Natural killer cell (primary cell): ENCODE data around the gene DPP9. TPM values are rescaled to one million over a fixed set of nuclear protein-coding genes. Genes with fewer than 3 reads are reported as not detected.

Experiments
- ATAC-seq, 3 donors: fragments of 150-1000 bp in 2 of 3; fragments of 200-7000 bp in 1 of 3; cut with Tn5 transposase; 1 replicate in 1 of 3; 2 replicates in 2 of 3; pipeline ENCODE4 v1.10.0; 2021; ENCODE audit warnings: mild to moderate bottlenecking in 2 of 3, moderate library complexity in 2 of 3
- DNase-seq, 2 donors: peaks; one replicate each; pipeline versions ENCODE4 v3.0.0 to v3.0.0-alpha.2; 2013 to 2021; ENCODE audit warnings: mixed read lengths in 1 of 2
- H3K27ac ChIP-seq: one replicate; pipeline ENCODE4 v1.5.1; 2013; ENCODE audit warnings: mild to moderate bottlenecking, low read length
- H3K27me3 ChIP-seq: one replicate; pipeline ENCODE4 v1.6.1; 2013; ENCODE audit warnings: low read length; ENCODE audit not compliant: control insufficient read depth, insufficient read depth
- H3K36me3 ChIP-seq: one replicate; pipeline ENCODE4 v1.6.1; 2013; ENCODE audit warnings: low read length; ENCODE audit not compliant: control insufficient read depth, insufficient read depth
- H3K4me1 ChIP-seq: one replicate; pipeline ENCODE4 v1.6.1; 2013; ENCODE audit warnings: low read length; ENCODE audit not compliant: control insufficient read depth, insufficient read depth
- H3K4me3 ChIP-seq: one replicate; pipeline ENCODE4 v1.5.1; 2013; ENCODE audit warnings: low read length
- H3K9me3 ChIP-seq: one replicate; pipeline ENCODE4 v1.6.1; 2013; ENCODE audit warnings: low read length; ENCODE audit not compliant: control insufficient read depth, insufficient read depth
- H3K27ac Mint-ChIP-seq, 2 donors: one replicate each; pipeline ENCODE4 v1.8.0; 2022; ENCODE audit warnings: mild to moderate bottlenecking in 2 of 2, mixed read lengths in 2 of 2, moderate library complexity in 1 of 2
- H3K27me3 Mint-ChIP-seq, 2 donors: one replicate each; pipeline ENCODE4 v1.8.0; 2022; ENCODE audit warnings: low read depth in 2 of 2, mixed read lengths in 2 of 2
- H3K36me3 Mint-ChIP-seq: one replicate; pipeline ENCODE4 v1.8.0; 2022; ENCODE audit warnings: mixed read lengths
- H3K4me1 Mint-ChIP-seq, 2 donors: one replicate each; pipeline ENCODE4 v1.8.0; 2022; ENCODE audit warnings: mixed read lengths in 2 of 2
- H3K4me3 Mint-ChIP-seq: one replicate; pipeline ENCODE4 v1.8.0; 2022; ENCODE audit warnings: mild to moderate bottlenecking, moderate library complexity, mixed read lengths
- H3K9me3 Mint-ChIP-seq, 2 donors: one replicate each; pipeline ENCODE4 v1.8.0; 2022; ENCODE audit warnings: mixed read lengths in 2 of 2
- WGBS: methylation state at CpG from one replicate; pipeline ENCODE4 v1.1.7; 2013; ENCODE audit warnings: missing lambda C conversion rate; ENCODE audit not compliant: insufficient coverage; 5-methylcytosine and 5-hydroxymethylcytosine counted together
- intact Hi-C: fragments of 100-400 bp; cut with micrococcal nuclease; formaldehyde crosslinking; loops from one replicate; pipeline ENCODE4 v1.14.2; 2022
- total RNA-seq, 4 donors: library from RNA; stranded (reverse); fragments of 120-200 nt in 1 of 4; gene quantifications; one replicate each; pipeline versions ENCODE4 v1.2.3 to v1.2.4, GENCODE V29; 2013 to 2022
- TF ChIP-seq, protein P1 (sequence below): fragments of 200-600 bp; IDR thresholded peaks from one replicate; pipeline ENCODE4 v1.8.0; 2022; ENCODE audit warnings: antibody characterized with exemption

Gene DPP9
- total RNA-seq, 3 donors from 2014 or later (not counting 1 experiment from before 2014, with no cell fraction given) = 133 to 183 (median 165) TPM

DNA sequence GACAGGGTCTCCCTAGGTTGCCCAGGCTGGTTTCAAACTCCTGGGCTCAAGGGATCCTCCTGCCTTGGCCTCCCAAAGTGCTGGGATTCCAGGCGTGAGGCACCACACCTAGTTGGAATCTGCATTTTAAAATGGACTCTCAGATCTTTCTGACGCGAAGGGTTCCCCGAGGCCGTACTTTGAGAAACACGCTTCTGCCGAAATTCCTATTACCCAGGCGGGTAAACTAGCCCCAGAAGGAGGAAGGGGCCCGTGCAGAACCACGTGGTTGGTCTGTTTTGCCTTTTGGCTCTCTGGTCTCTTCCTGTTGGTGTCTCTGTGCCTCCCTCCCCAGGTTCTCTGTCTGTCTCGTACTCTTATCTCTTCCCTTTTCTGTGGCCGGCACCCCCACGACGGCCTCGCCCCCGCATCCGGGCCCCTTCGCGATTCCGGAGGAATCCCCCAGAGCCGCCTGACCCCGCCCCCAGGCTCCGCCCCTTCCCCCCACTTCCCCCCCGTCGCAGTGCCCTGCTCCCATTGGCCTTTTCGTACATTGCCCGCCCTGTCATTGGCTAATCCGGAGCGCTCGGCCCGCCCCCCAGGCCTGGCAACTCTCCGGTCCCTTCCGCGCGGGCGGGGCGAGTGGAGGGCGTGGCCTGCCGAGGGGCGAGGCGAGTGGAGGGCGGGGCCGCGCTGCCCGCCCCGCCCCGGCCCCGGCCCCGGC is 84.7 kb downstream of the DPP9 start, which contains the start of gene TNFAIP8L1:
Gene TNFAIP8L1, plus strand, starts transcription at position 689 of the 703 bp plus-strand sequence. CDS start 12,354 bp downstream, outside the sequence.
- Histone ChIP-seq H3K27ac (peak within 1 kb of the TSS; percentile 91), H3K36me3 (no peaks in the 10 kb centered on the region), H3K27me3 (no peaks in the 10 kb centered on the region), H3K4me3 (peak within 1 kb of the TSS; percentile 78), H3K4me1 (peaks cover 42% of the 10 kb centered on the region), H3K9me3 (no peaks in the 10 kb centered on the region)
- DNase-seq = peak; percentile 98 to 99
- under 1% methylated on average over 48 of the region's 49 CpGs for WGBS
- peak; percentile 93 to 99 (median 94) for ATAC-seq
- TF ChIP-seq, protein P1, sequence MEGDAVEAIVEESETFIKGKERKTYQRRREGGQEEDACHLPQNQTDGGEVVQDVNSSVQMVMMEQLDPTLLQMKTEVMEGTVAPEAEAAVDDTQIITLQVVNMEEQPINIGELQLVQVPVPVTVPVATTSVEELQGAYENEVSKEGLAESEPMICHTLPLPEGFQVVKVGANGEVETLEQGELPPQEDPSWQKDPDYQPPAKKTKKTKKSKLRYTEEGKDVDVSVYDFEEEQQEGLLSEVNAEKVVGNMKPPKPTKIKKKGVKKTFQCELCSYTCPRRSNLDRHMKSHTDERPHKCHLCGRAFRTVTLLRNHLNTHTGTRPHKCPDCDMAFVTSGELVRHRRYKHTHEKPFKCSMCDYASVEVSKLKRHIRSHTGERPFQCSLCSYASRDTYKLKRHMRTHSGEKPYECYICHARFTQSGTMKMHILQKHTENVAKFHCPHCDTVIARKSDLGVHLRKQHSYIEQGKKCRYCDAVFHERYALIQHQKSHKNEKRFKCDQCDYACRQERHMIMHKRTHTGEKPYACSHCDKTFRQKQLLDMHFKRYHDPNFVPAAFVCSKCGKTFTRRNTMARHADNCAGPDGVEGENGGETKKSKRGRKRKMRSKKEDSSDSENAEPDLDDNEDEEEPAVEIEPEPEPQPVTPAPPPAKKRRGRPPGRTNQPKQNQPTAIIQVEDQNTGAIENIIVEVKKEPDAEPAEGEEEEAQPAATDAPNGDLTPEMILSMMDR = no peak
- Mint-ChIP-seq H3K4me3 (peak within 1 kb of the TSS; percentile 96), H3K27ac (peak within 1 kb of the TSS; percentile 94 to 99), H3K4me1 (peaks cover 9 to 26% of the 10 kb centered on the region in 2 donors), H3K27me3 (no peaks in the 10 kb centered on the region), H3K9me3 (no peaks in the 10 kb centered on the region), H3K36me3 (no peaks in the 10 kb centered on the region)
- intact Hi-C loops = loop anchor here (5.0 kb wide), 1 partner anchor 42 kb away; no protein-coding TSS in a partner anchor

DNA sequence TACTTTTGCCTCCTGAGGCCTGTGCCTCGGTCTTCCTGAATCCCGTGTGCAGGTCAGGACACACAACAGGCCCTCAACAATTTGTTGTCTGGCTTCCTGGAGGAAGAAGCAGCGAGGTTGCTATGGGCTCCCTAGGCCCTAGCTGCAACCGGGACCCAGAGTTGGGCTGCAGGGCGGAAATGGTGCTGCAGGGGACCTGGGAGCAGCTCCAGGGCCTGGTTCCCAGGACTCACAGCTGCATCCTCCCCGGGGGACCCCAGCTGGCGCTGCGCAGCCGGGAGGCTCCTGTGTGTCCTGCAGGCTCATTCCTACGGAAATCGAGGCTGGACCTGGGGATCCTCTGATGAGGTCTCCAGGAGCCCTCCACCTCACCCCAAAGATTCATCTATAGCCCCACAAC is 85.3 kb downstream of the DPP9 start:
- 88% methylated on average over 11 of the region's 11 CpGs for WGBS
- no peaks in the 10 kb centered on the region for H3K36me3 Mint-ChIP-seq
- Histone ChIP-seq H3K9me3 (no peaks in the 10 kb centered on the region), H3K27ac (peak overlapping the region; percentile 91), H3K4me3 (no peak overlapping the region), H3K27me3 (no peaks in the 10 kb centered on the region), H3K36me3 (no peaks in the 10 kb centered on the region), H3K4me1 (peaks cover 47% of the 10 kb centered on the region)
- ATAC-seq (no peak), DNase-seq (peak in 1 of 2 donors; percentile 36)
- TF ChIP-seq, protein P1 = no peak
- intact Hi-C loops = loop anchor here (5.0 kb wide), 1 partner anchor 41 kb away; no protein-coding TSS in a partner anchor
- H3K9me3 Mint-ChIP-seq = no peaks in the 10 kb centered on the region
- H3K4me3 Mint-ChIP-seq = peak overlapping the region; percentile 17
- H3K27ac Mint-ChIP-seq = peak overlapping the region; percentile 94 to 99
- peaks cover 13 to 32% of the 10 kb centered on the region in 2 donors for H3K4me1 Mint-ChIP-seq
- no peaks in the 10 kb centered on the region for H3K27me3 Mint-ChIP-seq

DNA sequence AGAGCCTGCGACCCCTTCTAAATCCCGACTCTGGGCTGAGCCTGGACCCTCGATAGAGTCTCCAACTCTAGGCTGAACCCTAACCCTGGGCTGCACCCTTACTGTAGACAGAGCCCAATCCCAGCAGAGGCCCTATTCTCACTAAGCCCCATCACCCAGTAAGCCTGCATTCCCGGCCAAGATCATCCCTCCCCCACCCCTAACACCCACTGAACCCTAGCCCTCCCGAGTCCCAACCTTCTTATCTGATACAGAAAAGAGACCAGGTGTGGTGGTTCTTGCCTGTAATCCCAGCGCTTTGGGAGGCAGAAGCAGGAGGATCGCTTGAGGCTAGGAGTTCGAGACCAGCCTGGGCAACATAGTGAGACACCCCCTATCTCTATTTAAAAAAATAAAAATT is 86.9 kb downstream of the DPP9 start:
- WGBS = 75% methylated on average over 8 of the region's 8 CpGs
- no peak overlapping the region for H3K4me3 ChIP-seq
- intact Hi-C loops = loop anchor here (1.0 to 5.0 kb wide), 3 partner anchors 39 to 71 kb away; no protein-coding TSS in a partner anchor

More for the DNA sequence above, 86.9 kb downstream of the DPP9 start:
- Mint-ChIP-seq H3K36me3 (no peaks in the 10 kb centered on the region), H3K4me1 (peaks cover 17 to 36% of the 10 kb centered on the region in 2 donors), H3K27me3 (no peaks in the 10 kb centered on the region), H3K9me3 (no peaks in the 10 kb centered on the region), H3K27ac (peak overlapping the region in 1 of 2 donors; percentile 38), H3K4me3 (peak overlapping the region; percentile 59)
- ATAC-seq (no peak), DNase-seq (no peak)
- Histone ChIP-seq H3K36me3 (no peaks in the 10 kb centered on the region), H3K27me3 (no peaks in the 10 kb centered on the region), H3K4me1 (peaks cover 50% of the 10 kb centered on the region), H3K27ac (no peak overlapping the region), H3K9me3 (no peaks in the 10 kb centered on the region)
- TF ChIP-seq, protein P1 = no peak
